NT2/D1 (cell line): ENCODE data around the gene INMT.

Experiments used
- DNase-seq: peaks from one replicate; pipeline ENCODE4 v3.0.0-alpha.2; 2011; ENCODE audit warnings: low read depth, low spot score
- H3K27me3 ChIP-seq: 2 replicates; pipeline ENCODE4 v1.6.0; 2011; ENCODE audit warnings: mild to moderate bottlenecking; ENCODE audit not compliant: insufficient read length, insufficient read depth
- H3K36me3 ChIP-seq: 2 replicates; pipeline ENCODE4 v1.6.1; 2011; ENCODE audit warnings: mild to moderate bottlenecking, low read length, mixed read lengths; ENCODE audit not compliant: insufficient read depth, insufficient read length
- H3K4me1 ChIP-seq: 2 replicates; pipeline ENCODE4 v1.5.1; 2011; ENCODE audit not compliant: insufficient read depth, insufficient read length
- H3K4me3 ChIP-seq: 2 replicates; pipeline ENCODE4 v1.5.1; 2011; ENCODE audit warnings: low read depth; ENCODE audit not compliant: insufficient read length
- H3K9ac ChIP-seq: 2 replicates; pipeline ENCODE4 v1.6.0; 2011; ENCODE audit warnings: low read depth; ENCODE audit not compliant: insufficient read length
- H3K9me3 ChIP-seq: 2 replicates; pipeline ENCODE4 v1.5.1; 2011; ENCODE audit warnings: mild to moderate bottlenecking, low read length; ENCODE audit not compliant: insufficient read depth
- SUZ12 ChIP-seq: IDR thresholded peaks from 2 replicates; pipeline ENCODE4 v1.6.1; 2011; ENCODE audit not compliant: insufficient read length, insufficient read depth; ENCODE audit errors: extremely low read depth
- YY1 ChIP-seq: IDR thresholded peaks from 2 replicates; pipeline ENCODE4 v1.6.1; 2011; ENCODE audit not compliant: insufficient read length, insufficient read depth
- ZNF274 ChIP-seq: IDR thresholded peaks from 2 replicates; pipeline ENCODE4 v1.6.1; 2011; ENCODE audit warnings: mild to moderate bottlenecking, low read depth, low read length

Gene INMT

DNA sequence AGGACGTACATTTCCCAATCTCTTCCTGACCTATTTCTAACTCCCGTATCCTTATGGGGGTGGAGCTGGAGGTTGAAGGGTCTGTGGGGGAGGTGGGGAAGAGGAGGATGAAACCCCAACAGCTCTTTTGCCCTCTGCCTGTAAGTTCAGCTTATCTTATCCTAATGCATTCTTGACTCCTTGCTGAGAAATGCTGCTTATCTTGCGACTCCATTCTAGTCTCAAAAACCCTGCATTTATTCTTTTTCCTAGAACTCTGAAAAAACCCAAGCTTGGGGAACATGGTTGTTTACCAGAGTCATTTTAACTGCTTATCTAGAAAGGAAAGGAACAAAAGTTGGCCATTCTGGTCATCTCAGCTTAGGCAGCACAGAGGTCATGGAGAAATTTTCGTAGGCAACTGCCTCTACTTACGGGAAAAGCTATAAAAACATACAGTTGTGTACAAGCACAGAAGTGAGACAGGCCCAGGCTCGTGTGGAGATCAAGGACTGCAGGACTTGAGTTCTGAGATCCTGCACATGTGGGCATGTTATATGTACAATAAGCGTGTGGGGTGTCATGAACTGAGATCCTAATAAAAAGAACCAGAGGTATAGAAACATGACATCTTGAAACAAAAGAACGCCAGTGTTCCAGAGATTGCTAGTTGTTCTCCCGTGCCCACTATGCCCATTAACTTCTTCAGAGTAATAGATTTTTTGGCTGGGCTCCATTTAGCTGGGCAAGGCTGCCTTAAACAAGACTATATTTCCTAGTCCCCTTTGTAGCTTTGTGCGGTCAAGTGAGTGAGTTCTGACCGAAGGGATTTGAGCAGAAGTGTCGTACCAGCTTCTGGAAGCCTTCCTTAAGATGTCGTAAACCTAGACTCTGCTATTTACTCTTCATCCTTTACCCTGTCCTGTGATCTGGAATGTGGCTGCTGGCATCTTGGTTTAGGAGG lies 9.6 kb downstream of the INMT start:
- no peaks in the 10 kb centered on the region for H3K27me3 ChIP-seq
- DNase-seq = no peak
- no peaks in the 10 kb centered on the region for H3K9me3 ChIP-seq
- H3K9ac ChIP-seq = no peak overlapping the region
- no peak overlapping the region for H3K4me3 ChIP-seq
- no peaks in the 10 kb centered on the region for H3K4me1 ChIP-seq
- no peaks in the 10 kb centered on the region for H3K36me3 ChIP-seq
- TF ChIP-seq YY1 (no peak), ZNF274 (no peak), SUZ12 (no peak)

DNA sequence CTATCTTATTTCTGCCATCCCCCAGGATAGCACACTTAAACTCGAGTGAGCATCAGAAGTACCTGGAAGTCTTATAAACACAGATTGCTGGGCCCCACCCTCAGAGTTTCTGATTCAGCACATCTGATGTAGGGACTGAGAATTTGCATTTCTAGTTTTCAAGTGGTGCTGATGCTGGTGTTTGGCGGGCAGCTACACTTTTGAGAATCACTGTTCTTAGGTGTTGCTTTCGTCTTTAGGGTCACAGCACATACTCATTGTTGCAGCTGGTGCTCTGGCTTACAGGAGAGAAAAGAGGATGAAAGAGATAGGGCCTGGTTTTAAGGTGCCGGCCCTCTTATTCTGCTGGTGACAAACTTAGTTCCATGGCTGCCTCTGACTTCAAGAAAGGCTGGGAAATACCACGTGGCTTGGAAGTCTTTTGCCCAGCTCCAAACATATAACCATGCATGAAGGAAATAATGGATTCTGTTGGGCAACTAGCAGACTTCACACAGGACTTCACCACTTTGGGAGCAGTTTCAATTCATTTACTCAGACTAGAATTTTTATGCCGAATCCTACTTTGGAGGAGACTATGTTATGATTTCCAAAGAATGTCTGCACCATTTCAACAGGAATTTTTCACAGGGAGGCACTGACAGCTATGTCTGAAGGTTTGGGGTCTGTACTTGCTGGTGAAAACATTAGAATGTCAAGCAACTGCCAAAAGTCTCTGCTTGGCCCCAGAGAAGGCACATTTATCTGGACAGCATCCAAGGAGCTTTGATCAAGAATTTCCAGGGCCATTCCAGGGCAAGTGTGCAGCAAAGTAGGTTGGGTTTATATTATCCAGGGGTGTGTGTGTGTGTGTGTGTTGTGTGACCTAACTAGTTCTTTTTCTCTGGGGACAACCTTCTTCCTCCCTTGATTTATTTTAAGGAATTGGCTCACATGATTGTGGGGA lies 12.4 kb downstream of the INMT start:
- Histone ChIP-seq H3K4me3 (no peak overlapping the region), H3K4me1 (no peaks in the 10 kb centered on the region), H3K9me3 (no peaks in the 10 kb centered on the region), H3K27me3 (no peaks in the 10 kb centered on the region), H3K9ac (no peak overlapping the region), H3K36me3 (no peaks in the 10 kb centered on the region)
- TF ChIP-seq YY1 (no peak), ZNF274 (no peak), SUZ12 (no peak)
- DNase-seq = no peak

- H3K4me3 ChIP-seq = no peak overlapping the region
- no peaks in the 10 kb centered on the region for H3K9me3 ChIP-seq
- H3K4me1 ChIP-seq = no peaks in the 10 kb centered on the region
- TF ChIP-seq YY1 (no peak), SUZ12 (no peak), ZNF274 (no peak)
- no peak overlapping the region for H3K9ac ChIP-seq
- no peaks in the 10 kb centered on the region for H3K36me3 ChIP-seq
- H3K27me3 ChIP-seq = no peaks in the 10 kb centered on the region
- DNase-seq = no peak
Measured at GRCh38 chr7:30765408-30765807, 13.5 kb downstream of the INMT start.

DNA sequence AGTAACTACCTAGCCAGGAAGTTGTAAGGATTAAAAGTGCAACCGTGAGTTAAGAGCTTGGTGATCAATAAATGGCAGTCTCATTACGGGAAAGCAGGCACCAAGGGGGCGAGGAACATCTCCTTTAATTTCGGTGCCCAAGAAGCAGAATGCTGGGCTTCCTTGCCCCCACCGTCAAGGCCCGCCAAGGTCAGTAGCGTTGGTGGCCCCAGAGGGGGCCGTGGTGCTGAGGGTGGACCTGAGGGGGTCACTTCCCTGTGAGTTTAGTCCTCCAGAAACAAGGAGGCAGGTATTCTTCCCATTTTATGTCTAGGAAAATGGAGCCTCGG lies 18.9 kb downstream of the INMT start:
- DNase-seq = no peak
- H3K4me1 ChIP-seq = no peaks in the 10 kb centered on the region
- H3K9ac ChIP-seq = peak overlapping the region; percentile 67
- no peaks in the 10 kb centered on the region for H3K9me3 ChIP-seq
- H3K27me3 ChIP-seq = no peaks in the 10 kb centered on the region
- peak overlapping the region; percentile 24 for H3K4me3 ChIP-seq
- H3K36me3 ChIP-seq = peaks cover 5% of the 10 kb centered on the region
- no peak for TF ChIP-seq SUZ12
- no peak for TF ChIP-seq ZNF274
- TF ChIP-seq YY1 = no peak

DNA sequence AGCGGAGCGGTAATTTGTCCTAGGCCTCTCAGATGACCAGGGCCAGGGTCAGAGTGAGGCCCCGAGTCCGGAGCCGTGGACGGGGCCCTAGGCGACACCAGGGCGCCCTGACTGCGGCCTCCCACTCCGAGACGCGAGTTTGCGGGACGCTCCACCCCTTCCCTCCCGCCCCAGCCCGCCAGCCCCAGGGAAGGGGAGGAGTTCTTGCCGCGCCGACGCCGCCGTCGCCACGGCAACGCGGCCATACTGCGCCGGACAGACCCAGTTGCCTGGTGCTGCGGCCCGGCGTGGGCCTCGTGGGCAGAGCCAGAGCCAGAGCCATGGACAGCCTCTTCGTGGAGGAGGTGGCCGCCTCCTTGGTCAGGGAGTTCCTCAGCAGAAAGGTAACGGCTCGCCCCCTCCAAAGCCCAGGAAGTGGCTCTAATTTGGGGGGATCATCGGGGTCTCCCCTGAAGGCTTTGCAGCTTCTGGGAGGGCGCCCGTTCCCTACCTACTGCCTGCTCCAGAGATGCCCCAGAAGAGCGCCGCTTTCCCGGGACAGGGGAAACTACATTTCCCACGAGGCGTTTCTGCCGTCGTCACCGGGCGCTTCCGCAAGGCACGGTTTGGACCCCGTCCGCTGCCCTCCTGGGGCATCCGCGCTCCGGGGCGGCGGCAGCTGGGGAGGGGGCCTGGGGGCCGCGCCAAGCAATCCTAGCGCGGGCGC lies 19.4 kb downstream of the INMT start, which contains the start of gene MINDY4:
Gene MINDY4, plus strand, starts transcription at position 244 of the 706 bp plus-strand sequence. Its CDS starts 77 bp downstream, at position 321.
- peak within 1 kb of the TSS; percentile 80 for H3K4me3 ChIP-seq
- no peaks in the 10 kb centered on the region for H3K27me3 ChIP-seq
- H3K9me3 ChIP-seq = no peaks in the 10 kb centered on the region
- H3K9ac ChIP-seq = peak within 1 kb of the TSS; percentile 81
- H3K36me3 ChIP-seq = peaks cover 5% of the 10 kb centered on the region
- H3K4me1 ChIP-seq = no peaks in the 10 kb centered on the region
- DNase-seq = peak; percentile 71
- TF ChIP-seq SUZ12 = no peak
- peak; percentile 13 for TF ChIP-seq YY1

DNA sequence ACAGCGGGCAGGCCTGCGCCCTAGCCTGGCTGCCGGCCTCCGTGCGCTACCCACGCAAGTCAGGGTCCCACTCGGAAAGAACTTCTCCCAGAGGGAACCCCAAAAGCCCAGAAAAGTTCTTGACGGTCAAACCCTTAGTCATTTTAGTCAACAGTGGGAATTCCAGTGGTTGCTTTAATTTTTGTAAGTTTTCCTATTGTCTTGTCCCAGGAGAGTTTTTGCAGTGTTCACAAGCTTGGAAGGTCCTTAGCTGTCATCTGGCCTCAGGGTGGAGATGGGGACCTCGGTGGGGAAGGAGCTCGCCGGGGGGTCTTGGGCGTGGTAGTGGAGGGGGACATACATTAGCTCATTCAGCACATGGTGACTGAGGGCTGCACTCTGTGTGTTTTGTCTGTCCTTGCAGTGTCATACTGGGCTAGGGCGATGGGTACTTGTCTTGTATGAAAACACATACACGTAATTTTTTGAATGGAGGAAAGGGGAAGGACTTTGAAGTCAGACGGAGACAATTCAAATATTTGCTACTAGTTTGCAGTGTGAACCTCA lies 20.0 kb downstream of the INMT start:
- Histone ChIP-seq H3K27me3 (no peaks in the 10 kb centered on the region), H3K4me3 (peak overlapping the region; percentile 80), H3K36me3 (peaks cover 9% of the 10 kb centered on the region), H3K9me3 (no peaks in the 10 kb centered on the region), H3K9ac (peak overlapping the region; percentile 81), H3K4me1 (no peaks in the 10 kb centered on the region)
- no peak for TF ChIP-seq SUZ12
- TF ChIP-seq YY1 = no peak
- TF ChIP-seq ZNF274 = no peak
- no peak for DNase-seq
